HepG2 (cell line): ENCODE measurements around the gene DDI2. TPM values are rescaled to one million over a fixed set of nuclear protein-coding genes. Genes with fewer than 3 reads are reported as not detected.

Source experiments
- CBX2 ChIP-seq, 2 experiments: fragments of 200-600 bp in 1 of 2; sonication (generic); formaldehyde crosslinking in 1 of 2; IDR thresholded peaks; 2 replicates each; pipeline versions ENCODE4 v1.7.0 to v1.8.1; 2018 to 2022; ENCODE audit warnings: low read depth in 2 of 2, low read length in 1 of 2, mild to moderate bottlenecking in 1 of 2, missing genetic modification reagents in 1 of 2
- ESRRA ChIP-seq: sonication (generic); formaldehyde crosslinking; IDR thresholded peaks from 2 replicates; pipeline ENCODE4 v1.5.1; 2020; ENCODE audit warnings: mild to moderate bottlenecking, low read depth, missing genetic modification reagents
- ETS1 ChIP-seq: sonication (generic); formaldehyde crosslinking; IDR thresholded peaks from 2 replicates; pipeline ENCODE4 v1.4.0; 2020; ENCODE audit warnings: missing genetic modification reagents
- FOXO1 ChIP-seq: sonication (generic); formaldehyde crosslinking; IDR thresholded peaks from 2 replicates; pipeline ENCODE4 v1.4.0; 2020; ENCODE audit warnings: missing genetic modification reagents
- FOXO4 ChIP-seq: sonication (generic); formaldehyde crosslinking; conservative IDR thresholded peaks from 2 replicates; pipeline ENCODE4 v1.8.1; 2023; ENCODE audit warnings: missing genetic modification reagents
- HINFP ChIP-seq: sonication (generic); formaldehyde crosslinking; IDR thresholded peaks from 2 replicates; pipeline ENCODE4 v1.4.0; 2020; ENCODE audit warnings: low read depth, mild to moderate bottlenecking, missing genetic modification reagents
- HNRNPLL ChIP-seq: fragments of 200-400 bp; formaldehyde crosslinking; IDR thresholded peaks from 2 replicates; pipeline ENCODE4 v1.6.1; 2017; ENCODE audit warnings: mild to moderate bottlenecking, low read depth, low read length; ENCODE audit not compliant: poor library complexity, severe bottlenecking
- KDM5B ChIP-seq: sonication (generic); formaldehyde crosslinking; IDR thresholded peaks from 2 replicates; pipeline ENCODE4 v1.4.0; 2020; ENCODE audit warnings: missing genetic modification reagents, mild to moderate bottlenecking, borderline replicate concordance
- KLF15 ChIP-seq: sonication (generic); formaldehyde crosslinking; IDR thresholded peaks from 2 replicates; pipeline ENCODE4 v1.8.1; 2023; ENCODE audit warnings: borderline replicate concordance, mild to moderate bottlenecking, inconsistent platforms, missing genetic modification reagents, mixed read lengths
- MXD3 ChIP-seq: IDR thresholded peaks from 2 replicates; pipeline ENCODE4 v1.6.1; 2016; ENCODE audit warnings: mild to moderate bottlenecking, missing biosample characterization, missing genetic modification reagents
- NR0B2 ChIP-seq: sonication (generic); formaldehyde crosslinking; IDR thresholded peaks from 2 replicates; pipeline ENCODE4 v1.4.0; 2020; ENCODE audit warnings: mild to moderate bottlenecking, missing genetic modification reagents
- ONECUT2 ChIP-seq: sonication (generic); formaldehyde crosslinking; IDR thresholded peaks from 2 replicates; pipeline ENCODE4 v1.4.0; 2020; ENCODE audit warnings: missing genetic modification reagents
- PHF21A ChIP-seq: sonication (generic); formaldehyde crosslinking; IDR thresholded peaks from 2 replicates; pipeline ENCODE4 v1.5.0; 2020; ENCODE audit warnings: mild to moderate bottlenecking, missing genetic modification reagents
- RBFOX2 ChIP-seq: fragments of 200-400 bp; formaldehyde crosslinking; IDR thresholded peaks from 2 replicates; pipeline ENCODE4 v1.6.1; 2017; ENCODE audit warnings: low read depth, mild to moderate bottlenecking, low read length
- ZFP41 ChIP-seq: sonication (generic); formaldehyde crosslinking; IDR thresholded peaks from 2 replicates; pipeline ENCODE4 v1.4.0; 2020; ENCODE audit warnings: mild to moderate bottlenecking, missing genetic modification reagents, borderline replicate concordance
- ZNF232 ChIP-seq: sonication (generic); formaldehyde crosslinking; IDR thresholded peaks from 2 replicates; pipeline ENCODE4 v1.4.0; 2020; ENCODE audit warnings: missing genetic modification reagents, borderline replicate concordance
- ZNF274 ChIP-seq: sonication (generic); formaldehyde crosslinking; IDR thresholded peaks from 2 replicates; pipeline ENCODE4 v1.5.1; 2020; ENCODE audit warnings: mild to moderate bottlenecking, missing genetic modification reagents
- ZNF33B ChIP-seq: sonication (generic); formaldehyde crosslinking; IDR thresholded peaks from 2 replicates; pipeline ENCODE4 v1.5.1; 2020; ENCODE audit warnings: mild to moderate bottlenecking, missing genetic modification reagents
- ZNF547 ChIP-seq: sonication (generic); formaldehyde crosslinking; IDR thresholded peaks from 2 replicates; pipeline ENCODE4 v1.5.1; 2020; ENCODE audit warnings: mild to moderate bottlenecking, missing genetic modification reagents
- ZNF672 ChIP-seq: sonication (generic); formaldehyde crosslinking; IDR thresholded peaks from 2 replicates; pipeline ENCODE4 v1.8.1; 2022; ENCODE audit warnings: missing genetic modification reagents
- ZUFSP ChIP-seq: sonication (generic); formaldehyde crosslinking; IDR thresholded peaks from 2 replicates; pipeline ENCODE4 v1.9.0; 2021; ENCODE audit warnings: missing genetic modification reagents, mild to moderate bottlenecking, borderline replicate concordance
- ZZZ3 ChIP-seq: sonication (generic); formaldehyde crosslinking; IDR thresholded peaks from 2 replicates; pipeline ENCODE4 v1.4.0; 2020; ENCODE audit warnings: missing genetic modification reagents, mild to moderate bottlenecking, borderline replicate concordance
- polyA plus RNA-seq, 8 experiments: library from polyadenylated mRNA; depleted of rRNA in 3 of 8; stranded (reverse) in 7 of 8; unstranded in 1 of 8; fragments of >200 nt; fragmentation: Illumina TruSeq in 4 of 8; extraction: Trizol in 4 of 8; gene quantifications; 2 replicates each; pipeline versions ENCODE4 v1.2.1 to v1.2.3, GENCODE V29; 2011 to 2016; ENCODE audit warnings: low read depth in 4 of 8, missing spikeins in 1 of 8, mixed read lengths in 1 of 8; ENCODE audit not compliant: insufficient read depth in 1 of 8
- total RNA-seq, 5 experiments: library from RNA; depleted of rRNA; stranded (reverse); fragments of >200 nt; fragmentation: Illumina TruSeq; extraction: Trizol; gene quantifications; 2 replicates each; pipeline ENCODE4 v1.2.3, GENCODE V29; 2016; ENCODE audit warnings: low read depth in 1 of 5

The DDI2 gene
- total and polyA plus RNA-seq, 2 of the 13 experiments (the other 11 are each of a cell fraction or from before 2014, with no cell fraction given): 8.5 to 25.7 TPM

- TF ChIP-seq ZZZ3 (CRISPR knock-in tag) (no peak), ESRRA (no peak), ZNF33B (CRISPR knock-in tag) (no peak), CBX2 (IDR thresholded peaks at IDR 0.05; ENCODE audit: low read depth, low read length) (no peak), CBX2 (CRISPR knock-in tag; IDR thresholded peaks at IDR 0.05; ENCODE audit: low read depth) (no peak), ONECUT2 (CRISPR knock-in tag) (no peak), NR0B2 (no peak), ZNF232 (CRISPR knock-in tag) (peak; percentile 24; the same call in 1 of the 2 replicates), ZNF547 (no peak), ZNF274 (CRISPR knock-in tag) (no peak), ETS1 (CRISPR knock-in tag) (no peak), ZNF672 (CRISPR knock-in tag) (no peak), KDM5B (CRISPR knock-in tag) (no peak), ZUFSP (CRISPR knock-in tag) (no peak), PHF21A (CRISPR knock-in tag) (peak; percentile 63; the same call in 1 of the 2 replicates), HNRNPLL (no peak), HINFP (CRISPR knock-in tag) (no peak), MXD3 (CRISPR knock-in tag) (no peak), FOXO1 (CRISPR knock-in tag) (peak; percentile 90), ZFP41 (CRISPR knock-in tag) (no peak), RBFOX2 (no peak), KLF15 (no peak), FOXO4 (CRISPR knock-in tag) (no peak)
Measured at GRCh38 chr1:15618655-15619525, 1.6 kb downstream of the DDI2 start (continued).
